ENCODE measurements around the gene CPNE9.

Gene CPNE9

DNA sequence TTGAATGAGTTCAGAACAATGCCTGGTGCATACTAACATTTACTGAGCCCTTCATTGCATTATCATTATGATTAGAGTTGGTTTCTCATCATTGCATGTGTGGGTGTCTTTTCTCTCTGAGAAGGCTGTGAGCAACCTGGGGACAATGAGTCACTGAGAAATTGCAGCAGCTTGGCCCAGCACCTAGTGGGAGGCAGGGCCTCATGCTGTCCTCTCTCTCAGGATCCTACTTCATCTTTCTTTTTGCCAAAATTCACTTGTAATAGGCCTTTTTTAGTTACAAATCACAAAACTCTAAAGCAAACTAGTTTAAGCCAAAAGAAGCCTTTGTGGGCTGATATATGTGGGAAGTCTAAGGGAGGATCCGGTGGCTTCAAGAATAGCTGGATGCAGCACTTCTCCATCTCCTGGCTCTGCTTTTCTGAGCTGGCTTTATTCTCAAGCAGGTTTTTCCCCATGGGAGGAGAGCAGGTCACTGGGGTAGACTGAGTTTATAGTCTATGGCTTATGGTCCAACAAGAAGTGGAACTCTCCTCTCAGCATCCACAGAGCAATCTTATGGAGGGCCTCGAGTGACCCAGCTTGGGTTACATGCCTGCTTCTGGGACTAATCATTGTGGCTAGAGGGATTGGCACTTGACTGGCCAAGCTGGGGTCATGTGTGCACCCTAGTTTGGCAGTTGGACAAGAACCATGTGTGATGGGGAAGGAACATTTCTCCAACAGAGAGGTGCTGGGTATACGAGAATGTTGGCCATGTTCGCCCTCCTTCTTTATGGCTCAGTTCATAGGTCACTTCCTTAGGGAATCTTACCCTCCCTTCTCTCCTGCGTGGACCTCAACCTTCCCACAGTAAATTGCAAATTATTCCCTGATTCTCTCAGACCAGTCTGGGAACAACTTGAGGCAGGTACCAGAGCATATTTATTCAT, 74.8 kb downstream of the CPNE9 start:
- DNase-seq (ENCODE audit: low read depth, low spot score), result no peak

DNA sequence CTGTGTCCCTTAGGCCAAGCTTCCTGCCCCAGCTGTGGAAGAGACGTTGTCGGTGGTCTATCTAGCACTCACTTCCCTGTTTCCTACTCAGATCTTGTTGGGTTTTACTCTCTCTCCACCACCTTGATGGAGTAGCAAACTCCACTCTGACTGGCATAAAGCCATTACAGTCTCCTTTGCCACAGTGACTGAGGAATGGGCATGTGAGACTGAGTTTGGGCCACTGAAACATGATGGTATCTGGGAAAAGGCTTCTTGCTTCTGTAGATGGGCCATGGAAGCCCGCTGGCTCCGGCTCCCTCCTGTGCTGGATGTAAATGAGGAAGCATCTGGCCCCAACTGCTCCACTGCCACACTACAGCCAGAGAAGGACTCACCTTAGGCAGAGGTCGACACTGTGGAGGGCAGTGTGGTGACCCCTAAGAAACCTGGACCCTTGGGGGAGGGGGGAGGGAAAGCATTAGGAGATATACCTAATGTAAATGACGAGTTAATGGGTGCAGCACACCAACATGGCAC, 75.5 kb downstream of the CPNE9 start:
- DNase-seq (ENCODE audit: low read depth, low spot score), result no peak

All from astrocyte of the hippocampus (primary cell).